OCI-LY7 (cell line): ENCODE measurements around the gene NIT2.

Experiments
- EZH2phosphoT487 ChIP-seq: fragments of 200-600 bp; sonication (generic); IDR thresholded peaks from 2 replicates; pipeline ENCODE4 v1.6.1; 2018; ENCODE audit warnings: low read depth, borderline replicate concordance, mild to moderate bottlenecking, mixed run types, antibody characterized with exemption, low read length, moderate library complexity, mixed read lengths
- TF ChIP-seq, protein P1 (sequence below): fragments of 200-600 bp; sonication (generic); conservative IDR thresholded peaks from 2 replicates; pipeline ENCODE4 v1.5.1; 2014; ENCODE audit warnings: mild to moderate bottlenecking, antibody characterized with exemption, low read length, moderate library complexity, mixed read lengths

DNA sequence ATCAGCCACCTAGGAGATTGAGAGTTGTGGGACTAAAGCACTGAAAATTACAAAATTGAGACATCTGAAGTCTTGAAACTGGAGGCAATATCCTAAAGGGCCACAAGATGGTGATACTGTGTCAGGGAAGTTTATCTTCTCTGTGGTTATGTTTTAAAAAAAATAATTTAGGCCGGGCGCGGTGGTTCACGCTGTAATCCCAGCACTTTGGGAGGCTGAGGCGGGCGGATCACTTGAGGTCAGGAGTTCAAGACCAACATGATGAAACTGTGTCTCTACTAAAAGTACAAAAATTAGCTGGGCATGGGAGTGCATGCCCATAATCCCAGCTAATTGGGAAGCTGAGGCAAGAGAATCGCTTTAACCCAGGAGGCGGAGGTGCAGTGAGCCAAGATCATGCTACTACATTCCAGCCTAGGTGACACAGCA, 17.9 kb upstream of the NIT2 start:
- TF ChIP-seq, protein P1, sequence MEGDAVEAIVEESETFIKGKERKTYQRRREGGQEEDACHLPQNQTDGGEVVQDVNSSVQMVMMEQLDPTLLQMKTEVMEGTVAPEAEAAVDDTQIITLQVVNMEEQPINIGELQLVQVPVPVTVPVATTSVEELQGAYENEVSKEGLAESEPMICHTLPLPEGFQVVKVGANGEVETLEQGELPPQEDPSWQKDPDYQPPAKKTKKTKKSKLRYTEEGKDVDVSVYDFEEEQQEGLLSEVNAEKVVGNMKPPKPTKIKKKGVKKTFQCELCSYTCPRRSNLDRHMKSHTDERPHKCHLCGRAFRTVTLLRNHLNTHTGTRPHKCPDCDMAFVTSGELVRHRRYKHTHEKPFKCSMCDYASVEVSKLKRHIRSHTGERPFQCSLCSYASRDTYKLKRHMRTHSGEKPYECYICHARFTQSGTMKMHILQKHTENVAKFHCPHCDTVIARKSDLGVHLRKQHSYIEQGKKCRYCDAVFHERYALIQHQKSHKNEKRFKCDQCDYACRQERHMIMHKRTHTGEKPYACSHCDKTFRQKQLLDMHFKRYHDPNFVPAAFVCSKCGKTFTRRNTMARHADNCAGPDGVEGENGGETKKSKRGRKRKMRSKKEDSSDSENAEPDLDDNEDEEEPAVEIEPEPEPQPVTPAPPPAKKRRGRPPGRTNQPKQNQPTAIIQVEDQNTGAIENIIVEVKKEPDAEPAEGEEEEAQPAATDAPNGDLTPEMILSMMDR, result peak; percentile 83
- TF ChIP-seq EZH2phosphoT487, result no peak
